Measurements from ENCODE around the gene PANK1. TPM values are rescaled to one million over a fixed set of nuclear protein-coding genes. Genes with fewer than 3 reads are reported as not detected.

Gene PANK1
- total RNA-seq, 1 experiment from 2014 or later: 8.1 TPM

DNA sequence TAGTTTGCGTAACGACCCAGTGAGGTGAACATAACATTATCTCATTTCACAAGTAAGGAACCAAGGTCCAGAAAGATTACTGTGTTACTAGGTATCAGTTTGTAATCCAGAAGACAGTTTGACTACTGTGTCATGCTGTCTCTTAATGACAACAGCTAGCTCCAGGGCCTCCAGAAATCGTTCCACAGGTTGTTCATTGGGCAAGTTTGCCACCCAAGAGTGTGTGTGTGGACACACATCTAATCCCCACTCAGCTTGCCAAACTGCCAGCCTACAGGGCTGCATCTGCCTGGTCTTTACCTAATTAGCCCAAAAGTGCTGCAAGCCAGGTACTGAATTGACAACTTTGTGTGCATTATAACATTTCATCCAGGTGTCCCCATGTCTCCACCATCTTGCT is 81.7 kb downstream of the PANK1 start:
- intact Hi-C loops (cut with micrococcal nuclease; ENCODE audit: unreplicated experiment): loop anchor here (10.0 kb wide), 1 partner anchor 1301 kb away; no protein-coding TSS in a partner anchor

GRCh38 chr10:89556600-89556999 is 88.4 kb downstream of the PANK1 start:
- no peak overlapping the region for H3K4me2 ChIP-seq
- no peaks in the 10 kb centered on the region for H4K20me1 ChIP-seq (ENCODE audit: insufficient read depth)
- H3K79me2 ChIP-seq (ENCODE audit: low read depth): no peaks in the 10 kb centered on the region
- BruUV-seq (replicated peaks): no TSS peak
- POLR2A ChIA-PET (ENCODE audit: unreplicated experiment): no interaction called here
- intact Hi-C loops (cut with micrococcal nuclease; ENCODE audit: unreplicated experiment): no loop called here
- peaks cover 13% of the 10 kb centered on the region for H3F3A ChIP-seq (ENCODE audit: insufficient read depth, low read depth)
- TF ChIP-seq, protein P1, sequence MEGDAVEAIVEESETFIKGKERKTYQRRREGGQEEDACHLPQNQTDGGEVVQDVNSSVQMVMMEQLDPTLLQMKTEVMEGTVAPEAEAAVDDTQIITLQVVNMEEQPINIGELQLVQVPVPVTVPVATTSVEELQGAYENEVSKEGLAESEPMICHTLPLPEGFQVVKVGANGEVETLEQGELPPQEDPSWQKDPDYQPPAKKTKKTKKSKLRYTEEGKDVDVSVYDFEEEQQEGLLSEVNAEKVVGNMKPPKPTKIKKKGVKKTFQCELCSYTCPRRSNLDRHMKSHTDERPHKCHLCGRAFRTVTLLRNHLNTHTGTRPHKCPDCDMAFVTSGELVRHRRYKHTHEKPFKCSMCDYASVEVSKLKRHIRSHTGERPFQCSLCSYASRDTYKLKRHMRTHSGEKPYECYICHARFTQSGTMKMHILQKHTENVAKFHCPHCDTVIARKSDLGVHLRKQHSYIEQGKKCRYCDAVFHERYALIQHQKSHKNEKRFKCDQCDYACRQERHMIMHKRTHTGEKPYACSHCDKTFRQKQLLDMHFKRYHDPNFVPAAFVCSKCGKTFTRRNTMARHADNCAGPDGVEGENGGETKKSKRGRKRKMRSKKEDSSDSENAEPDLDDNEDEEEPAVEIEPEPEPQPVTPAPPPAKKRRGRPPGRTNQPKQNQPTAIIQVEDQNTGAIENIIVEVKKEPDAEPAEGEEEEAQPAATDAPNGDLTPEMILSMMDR (conservative IDR thresholded peaks at IDR 0.05): no peak
- no peak for TF ChIP-seq EZH2 (IDR thresholded peaks at IDR 0.05; ENCODE audit: low read depth)
- H3K9me2 ChIP-seq (ENCODE audit: insufficient read depth): no peaks in the 10 kb centered on the region
- no peaks in the 10 kb centered on the region for H3K27me3 ChIP-seq (ENCODE audit: insufficient read depth, low read depth)
- no peaks in the 10 kb centered on the region for H3K9me3 ChIP-seq (ENCODE audit: insufficient read depth, low read depth)
- CTCF ChIA-PET: no interaction called here
- H3K4me1 ChIP-seq (replicated peaks; ENCODE audit: insufficient read depth): peaks cover 15% of the 10 kb centered on the region
- no peak overlapping the region for H3K27ac ChIP-seq
- H3K36me3 ChIP-seq (ENCODE audit: low read depth): no peaks in the 10 kb centered on the region
- no peak overlapping the region for H2AFZ ChIP-seq
- no peak for DNase-seq
- no peak overlapping the region for H3K4me3 ChIP-seq

More for the DNA sequence above, 81.7 kb downstream of the PANK1 start:
- no peaks in the 10 kb centered on the region for H3K27me3 ChIP-seq (ENCODE audit: insufficient read depth, low read depth)
- H3K4me3 ChIP-seq: no peak overlapping the region
- H3K4me2 ChIP-seq: no peak overlapping the region
- DNase-seq: no peak
- no peaks in the 10 kb centered on the region for H3K9me3 ChIP-seq (ENCODE audit: insufficient read depth, low read depth)
- no peaks in the 10 kb centered on the region for H3K36me3 ChIP-seq (ENCODE audit: low read depth)
- H2AFZ ChIP-seq: no peak overlapping the region
- no peaks in the 10 kb centered on the region for H3K79me2 ChIP-seq (ENCODE audit: low read depth)
- POLR2A ChIA-PET (ENCODE audit: unreplicated experiment): no interaction called here
- TF ChIP-seq, protein P1 (conservative IDR thresholded peaks at IDR 0.05): no peak
- no peak for TF ChIP-seq EZH2 (IDR thresholded peaks at IDR 0.05; ENCODE audit: low read depth)
- H3K9me2 ChIP-seq (ENCODE audit: insufficient read depth): no peaks in the 10 kb centered on the region
- no peak overlapping the region for H3K27ac ChIP-seq
- H4K20me1 ChIP-seq (ENCODE audit: insufficient read depth): no peaks in the 10 kb centered on the region
- no peaks in the 10 kb centered on the region for H3K4me1 ChIP-seq (replicated peaks; ENCODE audit: insufficient read depth)
- CTCF ChIA-PET: interaction anchor here (0.7 to 1.2 kb wide), 2 partner anchors 141 to 149 kb away, joined by 3 read pairs; partner anchors contain the start of gene IFIT5
- no peaks in the 10 kb centered on the region for H3F3A ChIP-seq (ENCODE audit: insufficient read depth, low read depth)
- BruUV-seq (replicated peaks): no TSS peak

GRCh38 chr10:89555688-89556445 is 89.2 kb downstream of the PANK1 start:
- Histone ChIP-seq H3K4me2 (no peak overlapping the region), H3K27ac (no peak overlapping the region), H2AFZ (no peak overlapping the region), H3K4me3 (no peak overlapping the region), H4K20me1 (ENCODE audit: insufficient read depth) (no peaks in the 10 kb centered on the region), H3K4me1 (replicated peaks; ENCODE audit: insufficient read depth) (peaks cover 15% of the 10 kb centered on the region), H3K9me2 (ENCODE audit: insufficient read depth) (no peaks in the 10 kb centered on the region), H3F3A (ENCODE audit: insufficient read depth, low read depth) (peaks cover 13% of the 10 kb centered on the region), H3K36me3 (ENCODE audit: low read depth) (no peaks in the 10 kb centered on the region), H3K27me3 (ENCODE audit: insufficient read depth, low read depth) (no peaks in the 10 kb centered on the region), H3K79me2 (ENCODE audit: low read depth) (no peaks in the 10 kb centered on the region), H3K9me3 (ENCODE audit: insufficient read depth, low read depth) (no peaks in the 10 kb centered on the region)
- DNase-seq: no peak
- intact Hi-C loops (cut with micrococcal nuclease; ENCODE audit: unreplicated experiment): no loop called here
- TF ChIP-seq, protein P1 (conservative IDR thresholded peaks at IDR 0.05): no peak
- TF ChIP-seq EZH2 (IDR thresholded peaks at IDR 0.05; ENCODE audit: low read depth): no peak
- ChIA-PET CTCF (interaction anchor here (0.7 kb wide), 1 partner anchor 116 kb away, joined by 3 read pairs; no protein-coding TSS in a partner anchor), POLR2A (ENCODE audit: unreplicated experiment) (no interaction called here)
- no TSS peak for BruUV-seq (replicated peaks)

Measured in PC-9 (cell line).